NCI-H748 (cell line): Measurements from ENCODE around the gene ZNF562.

Source experiments
- DNase-seq: peaks from one replicate; lab custom pipeline; 2025; ENCODE audit not compliant: unreplicated experiment; lab: John Stamatoyannopoulos, UW

The ZNF562 gene

GRCh38 chr19:9645472-9645871, 29.4 kb downstream of the ZNF562 start:
- no peak for DNase-seq

- DNase-seq, result no peak
These were observed 30.4 kb downstream of the ZNF562 start for GRCh38 chr19:9644472-9644871.

- DNase-seq, result no peak
These were observed 33.1 kb downstream of the ZNF562 start for GRCh38 chr19:9641810-9642209.

GRCh38 chr19:9640956-9641355, 33.9 kb downstream of the ZNF562 start:
- no peak for DNase-seq

- no peak for DNase-seq
These were observed 38.9 kb downstream of the ZNF562 start for GRCh38 chr19:9636018-9636417.

- DNase-seq, result no peak
These were observed 47.0 kb downstream of the ZNF562 start for GRCh38 chr19:9627856-9628255.

GRCh38 chr19:9622531-9622930, 52.4 kb downstream of the ZNF562 start:
- no peak for DNase-seq

- peak; percentile 88 for DNase-seq
These were observed 53.5 kb downstream of the ZNF562 start, which contains the start of gene ZNF561 for GRCh38 chr19:9621156-9622037. TSS of gene ZNF561 (minus strand) at chr19:9621232. CDS start at chr19:9619456, 1,776 bp downstream.

- DNase-seq, result no peak
These were observed 54.1 kb downstream of the ZNF562 start for GRCh38 chr19:9620842-9621155.

GRCh38 chr19:9615844-9616243, 59.1 kb downstream of the ZNF562 start:
- no peak for DNase-seq

GRCh38 chr19:9610484-9611113, 64.3 kb downstream of the ZNF562 start:
- no peak for DNase-seq

- DNase-seq, result no peak
These were observed 66.0 kb downstream of the ZNF562 start for GRCh38 chr19:9608912-9609311.

- no peak for DNase-seq
These were observed 77.9 kb downstream of the ZNF562 start for GRCh38 chr19:9597027-9597426.
